AG04449 (cell line): ENCODE results near the gene CARS2.

Source experiments
- CTCF ChIA-PET: fragments of 350-600 bp; formaldehyde crosslinking; extraction: SDS; loops from one replicate; lab custom pipeline; 2021; ENCODE audit warnings: antibody characterized with exemption; lab: Yijun Ruan, JAX
- POLR2A ChIA-PET: fragments of 400-600, 350-600 bp; formaldehyde crosslinking; extraction: SDS; loops from one replicate; lab custom pipeline; 2020; ENCODE audit warnings: antibody characterized with exemption, inconsistent platforms; lab: Yijun Ruan, JAX
- DNase-seq: peaks from one replicate; pipeline ENCODE4 v3.0.0-alpha.2; 2010; ENCODE audit warnings: low read depth, low spot score
- H3K4me3 ChIP-seq: 2 replicates; pipeline ENCODE4 v1.5.1; 2011; ENCODE audit warnings: low read depth, mild to moderate bottlenecking, control low read depth, low read length
- TF ChIP-seq, protein P1 (sequence below): IDR thresholded peaks from one replicate; pipeline ENCODE4 v1.5.1; 2011; ENCODE audit warnings: mild to moderate bottlenecking, moderate library complexity, low read length, control low read depth, inconsistent platforms; ENCODE audit not compliant: insufficient read depth; ENCODE audit errors: missing control alignments

Gene CARS2

DNA sequence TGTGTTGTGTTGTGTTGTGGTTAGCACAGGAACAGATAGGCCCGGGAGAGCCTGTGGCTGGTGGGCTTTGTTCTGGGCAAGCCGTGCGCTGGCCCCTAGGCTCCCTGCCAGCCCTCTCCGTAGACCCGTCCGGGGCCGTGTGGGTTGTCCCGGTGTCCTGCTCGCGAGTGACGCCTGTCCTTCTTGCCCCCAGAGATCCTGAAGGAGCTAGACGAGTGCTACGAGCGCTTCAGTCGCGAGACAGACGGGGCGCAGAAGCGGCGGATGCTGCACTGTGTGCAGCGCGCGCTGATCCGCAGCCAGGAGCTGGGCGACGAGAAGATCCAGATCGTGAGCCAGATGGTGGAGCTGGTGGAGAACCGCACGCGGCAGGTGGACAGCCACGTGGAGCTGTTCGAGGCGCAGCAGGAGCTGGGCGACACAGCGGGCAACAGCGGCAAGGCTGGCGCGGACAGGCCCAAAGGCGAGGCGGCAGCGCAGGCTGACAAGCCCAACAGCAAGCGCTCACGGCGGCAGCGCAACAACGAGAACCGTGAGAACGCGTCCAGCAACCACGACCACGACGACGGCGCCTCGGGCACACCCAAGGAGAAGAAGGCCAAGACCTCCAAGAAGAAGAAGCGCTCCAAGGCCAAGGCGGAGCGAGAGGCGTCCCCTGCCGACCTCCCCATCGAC, 13.3 kb upstream of the CARS2 start:
- POLR2A ChIA-PET: no interaction called here
- no peak overlapping the region for H3K4me3 ChIP-seq
- TF ChIP-seq, protein P1, sequence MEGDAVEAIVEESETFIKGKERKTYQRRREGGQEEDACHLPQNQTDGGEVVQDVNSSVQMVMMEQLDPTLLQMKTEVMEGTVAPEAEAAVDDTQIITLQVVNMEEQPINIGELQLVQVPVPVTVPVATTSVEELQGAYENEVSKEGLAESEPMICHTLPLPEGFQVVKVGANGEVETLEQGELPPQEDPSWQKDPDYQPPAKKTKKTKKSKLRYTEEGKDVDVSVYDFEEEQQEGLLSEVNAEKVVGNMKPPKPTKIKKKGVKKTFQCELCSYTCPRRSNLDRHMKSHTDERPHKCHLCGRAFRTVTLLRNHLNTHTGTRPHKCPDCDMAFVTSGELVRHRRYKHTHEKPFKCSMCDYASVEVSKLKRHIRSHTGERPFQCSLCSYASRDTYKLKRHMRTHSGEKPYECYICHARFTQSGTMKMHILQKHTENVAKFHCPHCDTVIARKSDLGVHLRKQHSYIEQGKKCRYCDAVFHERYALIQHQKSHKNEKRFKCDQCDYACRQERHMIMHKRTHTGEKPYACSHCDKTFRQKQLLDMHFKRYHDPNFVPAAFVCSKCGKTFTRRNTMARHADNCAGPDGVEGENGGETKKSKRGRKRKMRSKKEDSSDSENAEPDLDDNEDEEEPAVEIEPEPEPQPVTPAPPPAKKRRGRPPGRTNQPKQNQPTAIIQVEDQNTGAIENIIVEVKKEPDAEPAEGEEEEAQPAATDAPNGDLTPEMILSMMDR: no peak
- no peak for DNase-seq
- CTCF ChIA-PET: interaction anchor here (1.6 kb wide), 1 partner anchor 10 kb away, joined by 3 read pairs; no protein-coding TSS in a partner anchor

DNA sequence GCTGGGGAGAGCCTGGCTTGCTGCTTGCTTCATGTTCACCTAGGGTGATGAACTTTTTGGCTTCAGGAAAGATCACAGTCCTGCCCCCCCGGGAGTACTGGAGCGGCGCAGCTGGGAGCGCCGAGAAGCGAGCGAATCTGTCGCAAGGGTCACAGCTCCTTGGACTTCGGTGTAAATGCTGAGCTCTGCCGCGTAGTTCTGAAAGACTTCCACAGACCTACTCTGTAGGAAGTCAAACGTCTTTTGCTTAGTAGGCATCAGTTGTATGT, 10.3 kb upstream of the CARS2 start:
- TF ChIP-seq, protein P1: no peak
- ChIA-PET POLR2A (interaction anchor here (1.1 to 1.6 kb wide), 3 partner anchors 71 to 197 kb away, joined by 3 to 14 read pairs (median 5); no protein-coding TSS in a partner anchor), CTCF (interaction anchor here (1.3 to 2.4 kb wide), 4 partner anchors 26 to 154 kb away, joined by 3 to 13 read pairs (median 4); no protein-coding TSS in a partner anchor)
- DNase-seq: no peak
- H3K4me3 ChIP-seq: peak overlapping the region; percentile 86

DNA sequence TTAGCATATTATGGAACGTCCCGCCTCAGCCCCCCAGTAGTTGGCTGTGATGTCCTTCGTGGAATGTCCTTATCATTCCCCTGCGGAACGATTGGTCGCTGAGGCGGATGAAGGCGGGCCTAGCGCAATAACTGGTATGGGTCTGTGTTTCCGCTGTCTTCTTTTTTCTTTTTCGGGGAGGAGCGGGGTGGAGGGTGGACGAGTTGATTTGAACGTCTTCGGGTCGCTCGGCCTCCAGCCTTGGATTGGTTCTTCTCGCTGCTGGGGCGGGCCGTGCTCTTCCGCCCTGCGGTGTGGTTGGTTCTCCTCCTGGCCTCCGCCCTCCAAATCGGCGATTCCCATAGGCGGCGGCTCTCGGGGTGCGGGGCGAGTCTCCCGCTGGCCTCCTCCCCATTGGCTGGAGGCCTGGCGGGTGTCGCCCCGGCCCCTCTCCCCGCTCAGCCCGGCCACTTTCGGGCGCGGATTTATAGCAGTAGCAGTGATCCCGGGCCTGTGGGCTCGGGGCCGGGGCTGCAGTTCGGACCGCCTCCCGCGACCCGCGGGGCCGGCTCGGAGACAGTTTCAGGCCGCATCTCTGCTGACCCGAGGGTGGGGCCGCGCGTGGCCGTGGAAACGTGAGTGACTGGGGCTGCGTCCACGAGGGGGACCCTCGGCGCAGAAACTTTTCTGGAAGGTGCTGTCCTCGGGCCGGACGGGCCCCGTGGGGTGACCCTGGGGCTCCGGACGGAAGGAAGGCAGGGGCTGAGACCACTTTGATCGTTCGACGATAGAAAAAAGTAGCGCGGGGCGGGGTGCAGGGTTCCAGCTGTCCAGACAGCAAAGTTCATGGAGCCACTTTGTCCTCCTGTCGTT, 9.7 kb upstream of the CARS2 start:
- CTCF ChIA-PET: interaction anchor here (1.3 to 2.4 kb wide), 4 partner anchors 26 to 155 kb away, joined by 3 to 13 read pairs (median 4); no protein-coding TSS in a partner anchor
- POLR2A ChIA-PET: interaction anchor here (0.5 to 1.6 kb wide), 31 partner anchors 8 to 732 kb away, joined by 3 to 19 read pairs (median 4); partner anchors contain the start of gene CARS2
- TF ChIP-seq, protein P1: peak; percentile 31
- H3K4me3 ChIP-seq: peak overlapping the region; percentile 92
- peak; percentile 99 for DNase-seq

DNA sequence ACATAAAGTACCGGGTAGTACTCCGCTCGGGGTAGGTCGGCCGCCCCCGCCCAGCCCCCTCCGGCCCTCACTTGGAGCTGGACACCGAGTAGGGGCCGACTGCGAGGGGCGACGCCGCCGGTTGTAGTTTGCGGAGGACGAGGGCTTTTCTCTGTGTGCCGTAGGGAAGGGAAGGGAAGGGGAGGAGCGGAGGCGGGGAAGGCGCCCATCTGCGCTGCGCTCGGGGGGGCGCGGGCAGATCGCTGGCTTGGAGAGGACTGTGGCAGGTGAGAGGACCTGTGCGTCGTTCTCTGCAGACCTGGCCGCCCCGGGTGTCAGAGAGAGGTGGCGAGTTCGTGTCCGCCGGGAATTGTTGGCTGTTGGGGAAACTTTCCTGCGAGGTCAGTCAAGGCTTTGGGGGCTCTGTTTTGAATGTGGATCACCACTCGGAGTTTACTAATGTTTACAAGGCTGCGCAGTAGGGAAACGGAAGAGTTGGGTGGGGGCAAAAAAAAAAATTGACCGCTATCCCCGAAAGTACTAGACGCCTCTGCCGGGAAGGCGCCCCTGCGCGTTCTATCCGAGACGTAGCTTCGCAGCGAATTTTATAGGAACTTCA, 9.0 kb upstream of the CARS2 start:
- ChIA-PET POLR2A (interaction anchor here (0.5 to 1.6 kb wide), 32 partner anchors 9 to 731 kb away, joined by 3 to 19 read pairs (median 4); partner anchors contain the start of gene CARS2), CTCF (no interaction called here)
- DNase-seq: no peak
- TF ChIP-seq, protein P1: no peak
- H3K4me3 ChIP-seq: peak overlapping the region; percentile 92

DNA sequence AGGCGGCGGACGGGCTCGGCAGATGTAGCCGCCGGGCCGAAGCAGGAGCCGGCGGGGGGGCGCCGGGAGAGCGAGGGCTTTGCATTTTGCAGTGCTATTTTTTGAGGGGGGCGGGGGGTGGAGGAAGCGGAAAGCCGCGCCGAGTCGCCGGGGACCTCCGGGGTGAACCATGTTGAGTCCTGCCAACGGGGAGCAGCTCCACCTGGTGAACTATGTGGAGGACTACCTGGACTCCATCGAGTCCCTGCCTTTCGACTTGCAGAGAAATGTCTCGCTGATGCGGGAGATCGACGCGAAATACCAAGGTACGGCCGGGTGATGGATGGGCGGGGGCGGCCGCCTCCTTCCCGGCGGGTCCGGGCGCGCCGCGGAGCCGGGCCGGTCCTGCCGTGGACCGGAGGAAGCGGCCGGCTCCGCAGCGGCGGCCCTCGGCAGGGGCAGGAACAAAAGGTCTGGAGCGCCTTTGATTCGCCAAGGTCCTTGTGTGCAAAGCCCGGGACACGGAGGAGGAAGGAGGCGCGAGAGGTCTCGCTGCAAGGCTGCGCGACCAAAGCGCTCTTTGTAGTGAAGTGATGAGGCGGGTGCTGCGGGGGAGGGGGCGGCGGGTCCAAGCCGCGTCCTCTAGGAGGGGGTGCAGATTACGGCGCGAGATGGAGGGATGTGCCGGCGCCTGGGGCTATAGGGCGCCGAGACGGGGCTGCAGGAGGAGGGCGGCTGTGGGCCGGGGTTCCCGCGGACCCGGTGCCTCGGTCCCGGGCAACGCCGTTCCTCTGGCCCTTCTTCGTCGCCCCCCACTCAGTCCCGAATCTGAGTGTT, 8.3 kb upstream of the CARS2 start:
- peak overlapping the region; percentile 92 for H3K4me3 ChIP-seq
- DNase-seq: no peak
- POLR2A ChIA-PET: interaction anchor here (0.8 to 1.5 kb wide), 2 partner anchors 9 to 157 kb away, joined by 3 to 19 read pairs; partner anchors contain the start of gene CARS2
- CTCF ChIA-PET: no interaction called here
- TF ChIP-seq, protein P1: no peak
